GM18499 (cell line): ENCODE measurements around the gene MGME1.

Source experiments
- ATAC-seq: cut with Tn5 transposase; IDR thresholded peaks from one replicate; pipeline ENCODE4 v1.9.1; 2021; ENCODE audit warnings: moderate number of reproducible peaks; ENCODE audit not compliant: insufficient read depth, unreplicated experiment

The MGME1 gene

DNA sequence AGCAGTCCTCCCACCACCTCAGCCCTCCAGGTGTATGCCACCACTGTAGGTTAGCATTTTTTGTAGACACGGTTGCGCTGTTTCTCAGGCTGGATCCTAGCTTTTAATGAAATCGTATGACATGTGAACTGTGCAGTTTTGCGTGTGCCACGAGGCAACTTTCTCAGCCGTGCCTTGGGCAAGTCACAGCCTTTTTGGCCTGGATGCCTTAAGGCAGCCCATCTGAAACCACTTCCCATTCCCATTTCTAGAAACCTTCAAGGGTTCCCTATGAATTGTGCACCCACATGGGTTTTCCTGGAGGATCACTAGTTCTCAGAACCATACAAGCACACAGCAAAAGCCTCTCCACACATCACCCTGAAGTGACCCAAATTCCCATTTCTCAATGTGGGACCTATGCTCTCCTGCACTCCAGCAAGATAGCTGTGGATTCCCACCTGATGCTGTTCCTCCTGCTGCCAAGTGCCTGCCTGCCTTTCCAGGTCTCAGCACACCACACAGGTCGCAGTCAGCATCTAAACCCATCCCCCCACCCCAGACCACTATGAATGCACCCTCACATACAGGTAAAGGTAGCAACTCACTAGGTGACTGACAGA lies 29.1 kb upstream of the MGME1 start:
- no peak for ATAC-seq

GRCh38 chr20:17940224-17940971 lies 28.4 kb upstream of the MGME1 start:
- ATAC-seq, result no peak

GRCh38 chr20:17941087-17941825 lies 27.6 kb upstream of the MGME1 start:
- ATAC-seq, result no peak

DNA sequence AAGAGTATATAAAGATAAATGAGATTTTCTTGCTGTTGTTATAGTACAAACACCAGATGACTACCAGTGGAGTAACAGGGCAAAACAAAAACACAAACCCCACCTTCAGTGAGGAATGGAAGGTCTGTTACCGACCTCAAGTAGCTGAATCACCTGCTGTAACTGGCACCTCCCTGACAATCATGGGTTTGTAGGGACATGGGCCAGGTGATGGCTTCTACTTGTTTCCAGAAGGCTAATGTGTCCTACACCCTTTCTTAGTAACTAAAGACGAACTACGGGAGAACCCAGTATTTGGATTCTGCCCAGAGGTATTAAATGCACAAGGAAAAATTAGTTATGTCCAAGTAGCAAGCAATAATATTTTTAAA lies 27.0 kb upstream of the MGME1 start:
- ATAC-seq, result no peak

GRCh38 chr20:17943343-17943742 lies 25.5 kb upstream of the MGME1 start:
- ATAC-seq, result peak; percentile 52

GRCh38 chr20:17944854-17945474 lies 23.9 kb upstream of the MGME1 start:
- no peak for ATAC-seq

GRCh38 chr20:17946040-17946439 lies 22.8 kb upstream of the MGME1 start:
- ATAC-seq, result no peak

GRCh38 chr20:17946572-17947473 lies 22.0 kb upstream of the MGME1 start:
- ATAC-seq, result no peak

DNA sequence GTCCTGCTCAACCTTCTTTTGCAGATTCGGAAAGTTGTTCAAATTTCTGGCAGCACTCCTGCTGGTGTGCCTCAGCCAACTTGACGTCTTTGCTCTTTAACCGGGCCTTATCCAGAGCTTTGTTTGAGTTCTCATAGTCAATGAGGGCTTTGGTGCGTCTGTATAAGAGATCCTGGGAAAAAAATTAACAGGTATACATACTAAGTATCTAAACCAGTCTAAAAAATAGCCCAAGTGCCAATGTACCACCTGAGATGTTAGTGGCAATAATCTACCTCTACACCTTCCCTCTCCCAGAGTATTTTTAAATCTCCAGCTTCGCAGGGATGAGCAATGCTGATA lies 21.4 kb upstream of the MGME1 start:
- no peak for ATAC-seq

- ATAC-seq, result no peak
Measured at GRCh38 chr20:17948442-17948841, 20.4 kb upstream of the MGME1 start.

- no peak for ATAC-seq
Measured at GRCh38 chr20:17949899-17950298, 18.9 kb upstream of the MGME1 start.

DNA sequence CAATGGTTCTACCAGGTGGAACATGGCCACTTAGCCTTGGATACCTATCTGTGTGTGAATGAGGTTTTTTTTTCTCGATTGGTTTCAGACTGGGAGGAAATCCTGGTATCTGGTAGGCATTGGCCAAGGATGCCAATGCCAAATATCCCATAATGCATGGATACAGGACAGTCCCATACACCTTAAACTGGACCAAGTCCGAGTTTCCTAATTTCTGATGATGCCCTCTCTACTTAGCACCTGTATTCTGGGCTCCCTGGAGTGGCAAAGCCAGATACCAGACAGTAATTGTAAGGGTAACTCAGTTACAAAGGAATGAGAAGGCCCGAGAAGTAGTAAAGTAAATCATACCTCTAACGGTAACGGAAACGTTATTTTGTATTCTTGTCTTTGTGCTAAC lies 18.1 kb upstream of the MGME1 start:
- no peak for ATAC-seq

DNA sequence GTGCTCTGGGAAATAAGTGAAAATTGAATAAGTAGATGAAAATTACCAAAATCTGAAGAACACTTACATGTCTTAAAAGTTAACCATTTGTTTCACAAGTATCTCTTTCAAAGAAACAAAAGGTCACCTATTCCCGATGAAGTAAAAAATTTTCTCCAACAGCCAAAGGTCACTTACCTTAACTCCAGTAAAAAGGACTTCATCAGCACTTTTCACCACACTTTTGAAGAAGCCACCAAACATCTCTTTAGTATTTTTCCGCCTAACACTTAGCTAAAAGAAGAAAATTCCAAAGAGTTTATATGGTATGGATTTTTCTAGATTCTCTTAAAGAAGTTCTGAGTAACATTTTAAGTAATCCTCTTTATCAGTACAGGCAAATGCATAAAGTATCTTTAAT lies 17.5 kb upstream of the MGME1 start:
- ATAC-seq, result no peak

DNA sequence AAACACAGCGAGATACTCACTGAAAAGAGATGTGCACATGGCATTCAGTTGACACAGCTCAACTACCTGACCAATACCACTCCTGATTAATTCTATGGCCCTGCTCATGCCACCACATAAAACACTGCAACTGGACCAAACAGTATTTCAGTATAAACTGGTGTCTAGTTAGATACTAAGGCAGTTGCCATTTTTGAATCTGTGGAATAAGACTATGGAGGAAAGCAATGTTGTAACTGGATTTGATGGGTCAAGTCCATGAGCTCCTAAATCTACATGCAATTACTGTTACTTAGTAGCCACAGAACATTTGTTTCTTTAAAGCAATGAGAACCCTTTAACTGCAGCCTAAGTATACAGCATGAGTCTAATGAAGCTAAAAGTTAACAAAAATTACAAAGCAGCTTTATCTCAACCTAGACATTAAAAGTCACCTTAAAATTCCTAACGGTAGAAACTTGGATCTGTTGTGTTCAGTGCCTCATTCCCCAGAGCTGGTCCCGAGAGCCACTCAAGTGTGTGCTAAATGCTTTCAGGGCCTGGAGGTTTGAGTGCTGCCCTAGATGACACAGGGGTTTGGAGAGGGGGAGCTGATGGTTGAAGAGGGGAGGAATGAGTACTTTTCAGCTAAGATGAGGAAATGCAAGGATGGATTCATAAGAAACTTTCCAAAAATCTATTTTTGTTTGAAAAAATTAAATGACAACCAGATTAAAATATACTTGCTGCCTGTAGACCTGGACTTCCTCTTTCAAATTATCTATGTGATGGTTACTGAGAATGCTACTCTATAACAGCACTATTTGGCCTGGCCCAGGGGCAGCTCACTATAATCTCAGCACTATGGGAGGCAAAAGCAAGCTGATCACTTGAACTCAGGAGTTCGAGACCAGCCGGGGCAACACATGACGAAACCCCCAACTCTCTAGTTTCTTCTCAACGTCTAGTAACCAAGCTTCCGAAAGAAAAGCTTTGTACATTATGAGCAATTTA lies 15.8 kb upstream of the MGME1 start:
- ATAC-seq, result no peak

DNA sequence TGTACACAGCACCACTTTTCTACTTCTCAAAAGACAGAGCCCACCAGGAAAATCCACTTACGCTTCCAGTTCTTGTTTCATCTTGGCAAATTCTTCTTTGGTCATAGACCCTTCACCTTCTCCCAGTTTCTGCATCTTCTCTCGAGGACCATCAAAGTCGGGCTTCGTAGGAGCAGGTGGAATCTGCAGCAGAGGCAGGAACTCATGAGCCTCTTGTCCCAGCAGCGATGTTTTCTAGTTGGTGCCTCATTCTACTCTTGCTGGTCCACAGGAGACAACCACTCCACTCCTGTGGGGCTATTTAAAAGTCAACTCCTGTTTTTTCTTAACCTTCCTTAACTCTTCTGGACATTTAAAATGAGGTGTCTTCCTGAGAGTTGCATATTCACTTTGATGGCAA lies 14.9 kb upstream of the MGME1 start:
- no peak for ATAC-seq

DNA sequence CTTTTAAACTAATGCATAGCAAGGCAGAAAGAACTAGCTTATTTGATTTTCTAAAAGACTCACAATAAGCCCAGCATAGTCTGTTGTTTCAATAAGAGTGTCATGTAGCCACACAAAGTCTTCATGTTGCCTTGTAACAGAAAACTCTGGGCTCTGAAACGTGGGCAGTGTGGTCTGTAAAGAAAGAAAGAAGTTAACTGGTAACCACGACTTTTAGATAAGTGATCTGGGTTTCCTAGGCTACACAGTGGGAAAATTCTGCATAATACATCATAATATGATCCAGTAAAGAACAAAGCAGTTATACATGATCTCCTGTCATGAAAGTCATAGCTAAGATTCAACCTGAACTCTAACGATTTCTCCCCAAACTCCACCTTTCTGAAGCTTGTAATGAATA lies 13.5 kb upstream of the MGME1 start:
- no peak for ATAC-seq

GRCh38 chr20:17956099-17956685 lies 12.6 kb upstream of the MGME1 start:
- no peak for ATAC-seq

GRCh38 chr20:17957505-17958363 lies 11.1 kb upstream of the MGME1 start:
- ATAC-seq, result no peak
